HepG2 (cell line): Measurements from ENCODE around the gene GLRX5. TPM values are rescaled to one million over a fixed set of nuclear protein-coding genes. Genes with fewer than 3 reads are reported as not detected.
A peak's percentile ranks its signal among the peaks of the same experiment; 100 is the strongest.

Source experiments
- BCL6 ChIP-seq: IDR thresholded peaks from 2 replicates; pipeline ENCODE4 v1.6.1; 2016; ENCODE audit warnings: missing genetic modification reagents, missing compliant biosample characterization
- DDIT3 ChIP-seq: sonication (generic); formaldehyde crosslinking; IDR thresholded peaks from 2 replicates; pipeline ENCODE4 v1.4.0; 2020; ENCODE audit warnings: mild to moderate bottlenecking, missing genetic modification reagents
- FOXA3 ChIP-seq: IDR thresholded peaks from 2 replicates; pipeline ENCODE4 v1.6.1; 2016; ENCODE audit warnings: missing genetic modification reagents, missing compliant biosample characterization
- HNRNPL ChIP-seq: fragments of 200-400 bp; formaldehyde crosslinking; IDR thresholded peaks from 2 replicates; pipeline ENCODE4 v1.6.1; 2017; ENCODE audit warnings: mild to moderate bottlenecking, low read depth, low read length
- KDM1A ChIP-seq: IDR thresholded peaks from 2 replicates; pipeline ENCODE4 v1.6.1; 2016; ENCODE audit warnings: missing compliant biosample characterization
- KDM5B ChIP-seq: sonication (generic); formaldehyde crosslinking; IDR thresholded peaks from 2 replicates; pipeline ENCODE4 v1.4.0; 2020; ENCODE audit warnings: missing genetic modification reagents, mild to moderate bottlenecking, borderline replicate concordance
- MAFK ChIP-seq, 2 experiments: IDR thresholded peaks in 1 of 2; conservative IDR thresholded peaks in 1 of 2; 2 replicates each; pipeline ENCODE4 v1.6.1; 2011; ENCODE audit warnings: improper control_type of control experiment in 2 of 2, low read length in 2 of 2
- NONO ChIP-seq, 2 experiments: fragments of 450-650 bp in 1 of 2; sonication (generic) in 1 of 2; formaldehyde crosslinking in 1 of 2; IDR thresholded peaks in 1 of 2; conservative IDR thresholded peaks in 1 of 2; 2 replicates each; pipeline versions ENCODE4 v1.6.1 to v1.8.0; 2017 to 2022; ENCODE audit warnings: mild to moderate bottlenecking in 1 of 2, missing genetic modification reagents in 1 of 2, moderate library complexity in 1 of 2
- PCBP1 ChIP-seq: fragments of 200-400 bp; formaldehyde crosslinking; IDR thresholded peaks from 2 replicates; pipeline ENCODE4 v1.6.1; 2017; ENCODE audit warnings: mild to moderate bottlenecking, low read depth, low read length, borderline replicate concordance
- PPARG ChIP-seq: conservative IDR thresholded peaks from 2 replicates; pipeline ENCODE4 v1.6.1; 2016; ENCODE audit warnings: missing biosample characterization, missing genetic modification reagents
- RFX1 ChIP-seq: fragments of 450-650 bp; IDR thresholded peaks from 2 replicates; pipeline ENCODE4 v1.6.1; 2017
- ZNF460 ChIP-seq: sonication (generic); formaldehyde crosslinking; IDR thresholded peaks from 2 replicates; pipeline ENCODE4 v1.5.1; 2020; ENCODE audit warnings: missing genetic modification reagents, mild to moderate bottlenecking, borderline replicate concordance
- polyA plus RNA-seq, 8 experiments: library from polyadenylated mRNA; depleted of rRNA in 3 of 8; stranded (reverse) in 7 of 8; unstranded in 1 of 8; fragments of >200 nt; fragmentation: Illumina TruSeq in 4 of 8; extraction: Trizol in 4 of 8; gene quantifications; 2 replicates each; pipeline versions ENCODE4 v1.2.1 to v1.2.3, GENCODE V29; 2011 to 2016; ENCODE audit warnings: low read depth in 4 of 8, missing spikeins in 1 of 8, mixed read lengths in 1 of 8; ENCODE audit not compliant: insufficient read depth in 1 of 8
- total RNA-seq, 5 experiments: library from RNA; depleted of rRNA; stranded (reverse); fragments of >200 nt; fragmentation: Illumina TruSeq; extraction: Trizol; gene quantifications; 2 replicates each; pipeline ENCODE4 v1.2.3, GENCODE V29; 2016; ENCODE audit warnings: low read depth in 1 of 5
- TF ChIP-seq, protein P1 (sequence below): sonication (generic); formaldehyde crosslinking; IDR thresholded peaks from 2 replicates; pipeline ENCODE4 v1.8.1; 2023; ENCODE audit warnings: mild to moderate bottlenecking, inconsistent platforms, moderate library complexity, missing genetic modification reagents, borderline replicate concordance

The GLRX5 gene
- total and polyA plus RNA-seq, 2 of the 13 experiments (the other 11 are each of a cell fraction or from before 2014, with no cell fraction given), result 122 to 146 TPM

GRCh38 chr14:95488376-95489213 lies 46.3 kb upstream of the GLRX5 start (continued):
- TF ChIP-seq, protein P1, sequence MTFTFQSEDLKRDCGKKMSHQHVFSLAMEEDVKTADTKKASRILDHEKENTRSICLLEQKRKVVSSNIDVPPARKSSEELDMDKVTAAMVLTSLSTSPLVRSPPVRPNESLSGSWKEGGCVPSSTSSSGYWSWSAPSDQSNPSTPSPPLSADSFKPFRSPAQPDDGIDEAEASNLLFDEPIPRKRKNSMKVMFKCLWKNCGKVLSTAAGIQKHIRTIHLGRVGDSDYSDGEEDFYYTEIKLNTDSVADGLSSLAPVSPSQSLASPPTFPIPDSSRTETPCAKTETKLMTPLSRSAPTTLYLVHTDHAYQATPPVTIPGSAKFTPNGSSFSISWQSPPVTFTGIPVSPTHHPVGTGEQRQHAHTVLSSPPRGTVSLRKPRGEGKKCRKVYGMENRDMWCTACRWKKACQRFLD (CRISPR knock-in tag), result no peak
- no peak for TF ChIP-seq DDIT3 (CRISPR knock-in tag)
- TF ChIP-seq PPARG (CRISPR knock-in tag), result no peak
- no peak for TF ChIP-seq FOXA3
- no peak for TF ChIP-seq KDM1A (CRISPR knock-in tag)
- TF ChIP-seq ZNF460 (CRISPR knock-in tag), result peak; percentile 45
- TF ChIP-seq KDM5B (CRISPR knock-in tag), result 0 out of 2 replicates have a peak, but pooled peaks have one; percentile 35
- no peak for TF ChIP-seq MAFK (conservative IDR thresholded peaks at IDR 0.05 in 1 of 2, IDR thresholded peaks at IDR 0.05 in 1 of 2; ENCODE audit: low read length in 2 of 2)
- TF ChIP-seq PCBP1, result 0 out of 2 replicates have a peak, but pooled peaks have one; percentile 52
- no peak for TF ChIP-seq NONO (IDR thresholded peaks at IDR 0.05)
- no peak for TF ChIP-seq NONO (CRISPR knock-in tag; conservative IDR thresholded peaks at IDR 0.05)
- no peak for TF ChIP-seq BCL6 (CRISPR knock-in tag)
- no peak for TF ChIP-seq RFX1
- no peak for TF ChIP-seq HNRNPL
- TF ChIP-seq, all 625 proteins: peak for 7
